Astrocyte of the hippocampus (primary cell): ENCODE measurements around the gene NFKBIA.
A peak's percentile ranks its signal among the peaks of the same experiment; 100 is the strongest.
"Not testable (repeated sequence)": the region's sequence is repeated elsewhere in the genome, so short reads cannot be mapped to it uniquely, and the experiment has no call there.

ENCODE experiments used
- DNase-seq: peaks from one replicate; pipeline ENCODE4 v3.0.0; 2011; ENCODE audit warnings: low read depth, low spot score

NFKBIA gene

GRCh38 chr14:35368583-35369392 is 35.8 kb downstream of the NFKBIA start:
- peak; percentile 60 for DNase-seq

GRCh38 chr14:35368139-35368460 is 36.4 kb downstream of the NFKBIA start:
- no peak for DNase-seq

- no peak for DNase-seq
Observed at GRCh38 chr14:35367056-35367372, 37.5 kb downstream of the NFKBIA start.

GRCh38 chr14:35366521-35366976 is 38.0 kb downstream of the NFKBIA start:
- DNase-seq, result no peak

DNA sequence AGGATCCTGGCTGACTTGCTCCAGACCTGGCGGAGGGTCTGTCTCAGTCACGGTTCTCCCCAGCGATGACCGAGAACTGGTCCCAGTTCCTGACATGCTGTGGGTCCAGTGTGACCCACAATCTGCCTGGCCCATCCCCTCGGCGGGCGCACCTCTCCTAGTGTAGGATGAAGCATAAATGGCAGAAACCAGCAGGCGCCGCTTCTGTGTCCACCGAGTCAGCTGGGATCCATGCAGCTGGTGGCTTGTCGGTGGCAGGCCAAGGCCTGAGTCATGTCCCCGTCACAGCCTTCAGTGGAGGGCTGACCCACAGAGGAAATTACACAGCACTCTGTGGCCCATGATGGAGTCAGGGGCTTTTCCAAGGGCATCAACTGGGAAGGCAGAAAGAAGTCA is 38.5 kb downstream of the NFKBIA start:
- peak; percentile 58 for DNase-seq

DNA sequence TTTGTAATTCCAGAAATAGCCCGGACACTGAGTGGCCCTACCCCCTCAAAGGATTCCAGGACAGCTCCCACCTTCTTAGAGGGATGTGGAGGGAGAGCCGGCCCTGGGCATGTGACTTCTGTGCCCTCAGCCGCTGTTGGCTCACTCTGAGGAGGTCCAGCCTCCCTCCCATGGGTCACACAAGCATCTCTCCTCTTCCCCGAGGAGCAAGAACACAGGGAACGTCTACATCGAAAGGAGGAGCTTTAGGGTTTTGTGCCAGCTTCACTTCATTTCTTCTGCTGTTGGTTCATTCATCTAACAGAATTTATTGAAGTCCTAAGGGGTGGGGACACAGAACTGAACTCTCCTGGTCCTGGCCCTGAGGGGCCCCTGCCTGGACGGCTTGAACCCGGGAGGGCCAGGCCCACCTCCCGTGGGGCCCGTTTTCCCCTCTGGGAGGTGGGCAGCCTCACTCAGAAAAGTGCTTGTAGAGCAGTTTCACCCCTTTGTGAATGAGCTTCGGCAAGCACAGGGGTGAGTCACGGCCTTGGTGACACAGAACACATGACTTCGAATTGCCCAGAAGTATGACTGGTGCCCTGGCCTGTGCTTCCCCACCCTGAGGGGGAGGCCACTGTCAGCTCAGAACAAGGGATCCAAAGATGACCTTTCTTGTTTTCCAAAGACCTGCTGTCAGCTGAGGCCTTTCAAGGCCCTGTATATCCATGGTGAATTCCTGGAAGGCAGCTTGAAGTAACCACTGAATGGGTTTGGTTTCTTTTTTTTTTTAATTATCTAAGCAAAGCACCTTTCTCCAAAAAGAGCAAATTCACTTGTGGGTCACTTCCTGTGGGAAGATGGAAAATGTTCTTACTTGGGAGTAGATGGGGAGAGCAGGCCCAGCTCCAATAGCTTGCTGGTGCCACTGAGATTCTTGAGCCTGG is 39.2 kb downstream of the NFKBIA start:
- DNase-seq, result peak; percentile 87

- DNase-seq, result peak; percentile 68
Observed at GRCh38 chr14:35362911-35363374, 41.6 kb downstream of the NFKBIA start.

DNA sequence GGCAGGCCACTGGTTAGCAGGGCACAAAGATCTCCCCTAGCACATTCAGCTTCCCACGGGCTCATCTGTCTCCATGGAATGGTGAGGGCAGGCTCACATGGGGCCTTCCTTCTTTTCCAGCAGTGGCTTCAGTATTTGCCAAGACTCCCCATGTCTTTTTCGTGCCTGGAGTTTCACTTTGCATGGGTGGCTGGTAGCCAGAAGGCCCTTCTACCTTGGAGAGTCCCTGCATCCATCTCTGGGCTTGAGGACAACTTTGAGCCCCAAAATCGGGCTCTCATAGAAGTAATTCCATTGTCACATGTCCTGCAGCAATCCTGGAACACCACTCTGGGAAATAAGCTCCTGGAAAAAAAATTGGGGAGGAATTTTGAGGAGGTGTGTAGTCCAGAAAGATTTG is 42.1 kb downstream of the NFKBIA start:
- no peak for DNase-seq

DNA sequence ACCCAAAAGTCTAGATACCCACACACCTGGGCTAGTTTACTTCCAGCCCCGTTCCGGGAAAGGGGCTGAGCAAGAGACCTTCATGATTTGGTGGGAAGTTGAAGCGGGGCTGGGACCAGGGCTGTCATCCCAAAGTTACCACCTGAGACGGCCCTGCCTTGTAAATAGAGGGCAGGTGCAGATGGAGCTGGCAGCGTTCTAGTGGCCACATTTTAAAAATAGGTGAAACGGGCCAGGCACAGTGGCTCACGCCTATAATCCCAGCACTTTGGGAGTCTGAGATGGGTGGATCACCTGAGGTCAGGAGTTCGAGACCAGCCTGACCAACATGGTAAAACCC is 43.4 kb downstream of the NFKBIA start:
- DNase-seq, result no peak

GRCh38 chr14:35359655-35360054 is 44.9 kb downstream of the NFKBIA start:
- DNase-seq, result not testable (repeated sequence)

DNA sequence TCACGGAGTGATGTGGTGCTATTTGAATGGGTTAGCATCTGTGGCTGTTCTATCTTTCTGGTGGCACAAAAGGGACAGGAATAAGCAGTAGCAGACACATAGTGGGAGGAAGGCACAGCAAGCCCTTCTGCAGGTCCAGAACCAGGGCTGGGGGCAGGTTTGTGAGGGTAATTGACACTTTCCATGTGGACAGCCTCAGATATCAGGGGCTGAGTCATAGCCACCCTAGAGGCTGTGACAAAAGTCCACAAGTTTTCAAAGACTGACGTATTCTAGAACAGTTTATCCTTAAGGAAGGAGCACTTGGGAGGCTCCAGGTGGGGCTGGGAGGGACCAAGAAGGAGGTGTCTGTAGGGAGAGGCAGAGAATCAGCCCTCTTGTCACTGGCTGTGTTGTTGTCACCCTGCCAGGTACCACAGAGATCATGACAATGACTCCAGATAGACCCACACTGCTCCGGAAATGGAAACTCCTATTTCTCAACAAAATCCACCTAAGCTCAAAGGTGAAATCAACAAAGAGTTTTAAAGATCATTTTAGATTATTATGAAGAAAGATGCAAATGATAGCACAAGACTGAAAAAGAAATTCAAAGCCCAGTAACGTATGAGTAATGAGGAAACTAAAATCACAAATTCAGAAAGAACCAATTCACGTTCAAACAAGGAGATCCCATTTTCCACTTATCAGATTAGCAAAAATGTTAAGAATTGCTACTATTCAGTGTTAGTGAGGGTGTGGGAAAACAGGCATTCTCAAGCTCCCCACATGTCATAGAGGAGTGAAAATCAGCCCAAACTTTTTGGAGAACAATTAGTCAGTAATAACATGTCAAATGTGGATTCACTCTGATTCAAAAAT is 48.3 kb downstream of the NFKBIA start:
- peak; percentile 73 for DNase-seq

- DNase-seq, result not testable (repeated sequence)
Observed at GRCh38 chr14:35355235-35355634, 49.3 kb downstream of the NFKBIA start.

GRCh38 chr14:35353409-35354172 is 51.0 kb downstream of the NFKBIA start:
- no peak for DNase-seq

GRCh38 chr14:35352274-35353233 is 52.0 kb downstream of the NFKBIA start:
- DNase-seq, result no peak

GRCh38 chr14:35351897-35352273 is 52.7 kb downstream of the NFKBIA start:
- DNase-seq, result no peak
